Skin of body (tissue), 2 donors: Measurements from ENCODE around the gene ZNF184. TPM values are rescaled to one million over a fixed set of nuclear protein-coding genes. Genes with fewer than 3 reads are reported as not detected.

ENCODE experiments used
- DNase-seq: peaks from one replicate; lab custom pipeline; 2025; lab: John Stamatoyannopoulos, UW
- total RNA-seq: library from RNA; depleted of rRNA; stranded (reverse); fragments of >200 nt; gene quantifications from one replicate; pipeline ENCODE4 v1.2.3, GENCODE V29; 2014

The ZNF184 gene
- total RNA-seq, 1 donor from 2014 or later, result 12.6 TPM

DNA sequence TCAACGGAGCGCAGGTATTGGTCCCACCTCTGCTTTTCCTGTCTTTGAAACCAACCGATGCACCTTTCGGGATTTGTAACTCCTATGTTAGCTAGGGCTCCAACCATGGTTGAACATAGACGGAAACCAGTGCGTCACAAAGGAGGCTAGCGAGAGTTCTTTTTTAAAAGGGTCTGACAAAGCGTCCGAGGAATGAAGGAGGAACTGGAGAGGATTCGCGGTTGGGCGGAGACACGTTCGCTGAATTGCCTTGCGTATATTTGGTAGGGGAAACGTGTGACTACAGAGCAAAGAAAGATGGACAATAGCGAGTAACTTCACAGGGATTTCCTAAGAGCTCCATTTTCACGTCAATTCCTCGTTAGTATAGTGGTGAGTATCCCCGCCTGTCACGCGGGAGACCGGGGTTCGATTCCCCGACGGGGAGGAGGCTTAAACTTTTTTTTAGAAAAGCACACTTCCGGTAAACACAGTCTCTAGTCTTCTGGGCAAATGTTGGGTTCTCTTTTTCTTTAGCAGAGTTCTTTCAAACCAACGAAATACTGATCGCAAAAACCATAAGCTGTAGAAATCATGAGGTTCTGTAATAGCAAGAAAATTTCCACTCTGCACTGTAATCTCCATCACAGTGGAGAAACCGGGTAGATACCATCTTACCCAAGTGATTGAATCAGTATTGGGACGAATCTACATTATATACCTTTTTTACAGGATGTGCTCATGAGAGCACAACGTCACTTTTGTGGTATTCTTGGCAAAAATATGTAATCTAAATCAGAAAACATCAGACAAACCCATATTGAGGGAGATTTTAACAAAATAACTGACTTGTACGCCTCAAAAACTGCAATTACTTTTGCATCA, 6.6 kb upstream of the ZNF184 start:
- peak; percentile 95 for DNase-seq

- DNase-seq, result peak; percentile 89
Observed at GRCh38 chr6:27478706-27479318, 5.9 kb upstream of the ZNF184 start.

DNA sequence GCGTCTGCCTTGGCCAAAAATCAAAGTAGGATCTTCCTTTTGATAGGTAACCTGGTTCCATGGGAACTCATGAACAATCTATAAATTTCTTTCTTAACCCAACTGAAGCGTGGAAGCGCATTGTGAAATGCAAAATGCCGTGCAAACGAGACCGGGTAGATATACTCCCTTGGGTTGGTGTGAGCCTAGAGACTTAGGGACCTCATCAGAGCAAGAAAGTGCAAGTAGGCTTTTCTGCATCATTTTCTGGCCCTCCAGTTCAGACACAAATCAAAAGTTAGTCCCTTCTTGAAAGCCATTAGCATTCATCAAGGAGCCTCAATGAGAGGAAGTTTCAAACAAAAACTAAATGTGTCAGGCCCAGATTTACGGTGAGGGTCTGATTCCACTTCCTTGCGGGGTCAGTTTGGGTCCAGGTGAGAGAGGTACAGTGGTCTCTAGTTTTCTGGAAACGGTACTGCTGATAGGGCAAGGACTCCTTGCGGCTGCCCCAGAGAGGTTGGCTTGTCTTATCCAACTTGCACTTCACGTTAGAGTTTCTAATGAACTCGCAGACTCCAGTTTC, 5.3 kb upstream of the ZNF184 start:
- DNase-seq, result no peak

DNA sequence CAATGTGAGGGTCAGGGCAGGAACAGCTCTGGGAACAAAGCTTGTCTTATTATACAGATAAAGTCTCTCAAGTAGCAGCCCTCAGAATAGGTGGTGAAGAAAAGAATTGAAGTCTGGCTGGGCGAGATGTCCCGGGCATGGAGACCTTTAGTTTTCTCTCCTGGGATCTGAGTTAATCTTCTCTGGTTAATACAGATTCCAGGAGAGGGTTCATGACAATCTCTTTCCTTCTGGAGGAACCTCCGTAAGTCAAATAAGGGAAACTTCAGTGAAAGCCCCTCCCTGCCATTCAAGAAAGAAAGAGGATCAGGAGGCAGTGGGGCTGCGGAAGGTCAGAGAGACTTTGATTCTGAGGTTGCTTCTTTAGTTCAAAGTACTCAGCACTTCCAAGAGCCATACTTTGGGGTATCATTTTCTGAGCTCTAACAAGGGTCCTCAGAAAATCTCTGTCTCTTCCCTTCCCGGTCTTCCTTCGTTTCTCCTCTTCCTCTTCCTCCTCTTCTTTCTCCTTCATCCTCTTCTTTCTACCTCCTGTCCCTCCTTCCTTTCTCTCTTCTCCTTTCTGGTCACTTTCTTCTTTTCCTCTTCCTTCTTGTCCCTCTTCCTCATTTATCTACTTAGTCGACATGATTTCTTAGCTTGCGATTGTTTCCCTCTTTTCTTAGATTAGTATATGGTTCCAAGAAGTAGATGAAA, 4.6 kb upstream of the ZNF184 start:
- DNase-seq, result no peak

GRCh38 chr6:27476090-27476489, 3.2 kb upstream of the ZNF184 start:
- DNase-seq, result no peak

- DNase-seq, result no peak
Observed at GRCh38 chr6:27474672-27475071, 1.8 kb upstream of the ZNF184 start.

- no peak for DNase-seq
Observed at GRCh38 chr6:27474172-27474465, 1.2 kb upstream of the ZNF184 start.

DNA sequence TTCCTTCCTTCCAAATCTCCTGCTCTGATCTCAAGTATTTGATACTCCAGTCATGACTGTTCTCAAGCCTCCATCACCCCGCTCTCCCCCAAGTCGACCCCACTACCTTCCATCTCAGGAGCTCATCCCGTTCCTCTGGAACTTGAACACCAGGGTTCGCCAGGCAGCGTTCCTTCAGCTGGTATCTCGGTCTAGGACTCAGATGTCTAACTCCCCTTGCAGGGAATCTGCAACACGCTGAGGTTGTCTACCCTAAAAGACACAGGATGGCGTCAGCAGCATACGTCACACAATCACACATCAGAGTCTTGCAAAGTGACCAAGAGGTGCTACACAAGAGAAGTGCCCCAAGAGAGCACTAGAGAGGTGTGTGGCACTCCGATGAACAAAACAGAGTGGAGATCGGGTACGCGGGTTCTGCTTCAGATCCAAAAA, 706 bp downstream of the ZNF184 start:
- peak; percentile 52 for DNase-seq

GRCh38 chr6:27471365-27472115, 1.4 kb downstream of the ZNF184 start:
- DNase-seq, result no peak

DNA sequence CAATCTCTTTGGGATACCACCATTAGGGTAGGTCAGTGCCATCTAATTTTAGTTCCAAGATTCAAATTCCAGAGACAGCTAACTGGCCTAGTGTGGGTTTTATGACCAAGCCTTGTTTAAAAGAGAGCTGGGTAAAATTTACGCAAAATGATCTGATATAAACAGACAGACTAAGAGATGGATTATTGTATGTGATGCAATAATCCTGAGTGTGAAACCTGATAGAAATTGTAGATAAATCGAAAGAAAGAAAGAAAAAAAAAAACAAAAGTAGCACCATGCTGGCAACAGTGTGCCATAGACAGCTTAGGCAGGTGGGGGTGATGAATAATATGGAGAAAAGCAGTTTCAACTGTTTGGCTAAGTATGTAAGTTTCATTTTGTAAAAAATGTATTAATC, 2.9 kb downstream of the ZNF184 start:
- DNase-seq, result no peak

- no peak for DNase-seq
Observed at GRCh38 chr6:27468334-27468733, 4.6 kb downstream of the ZNF184 start.

DNA sequence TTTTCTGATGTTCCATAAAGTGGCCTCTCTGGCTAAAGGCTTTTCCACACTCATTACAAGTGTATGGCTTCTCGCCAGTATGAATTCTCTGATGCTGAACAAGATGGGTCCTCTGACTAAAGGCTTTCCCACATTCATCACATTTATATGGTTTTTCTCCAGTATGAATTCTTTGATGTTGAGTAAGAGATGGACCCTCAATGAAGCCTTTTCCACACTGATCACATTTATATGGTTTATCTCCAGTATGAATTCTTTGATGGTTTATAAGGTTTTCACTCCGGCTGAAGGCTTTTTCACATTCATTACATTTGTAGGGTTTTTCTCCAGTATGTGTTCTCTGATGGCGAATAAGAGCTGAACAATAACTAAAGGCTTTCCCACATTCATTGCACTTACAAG, 20.4 kb downstream of the ZNF184 start:
- no peak for DNase-seq

DNA sequence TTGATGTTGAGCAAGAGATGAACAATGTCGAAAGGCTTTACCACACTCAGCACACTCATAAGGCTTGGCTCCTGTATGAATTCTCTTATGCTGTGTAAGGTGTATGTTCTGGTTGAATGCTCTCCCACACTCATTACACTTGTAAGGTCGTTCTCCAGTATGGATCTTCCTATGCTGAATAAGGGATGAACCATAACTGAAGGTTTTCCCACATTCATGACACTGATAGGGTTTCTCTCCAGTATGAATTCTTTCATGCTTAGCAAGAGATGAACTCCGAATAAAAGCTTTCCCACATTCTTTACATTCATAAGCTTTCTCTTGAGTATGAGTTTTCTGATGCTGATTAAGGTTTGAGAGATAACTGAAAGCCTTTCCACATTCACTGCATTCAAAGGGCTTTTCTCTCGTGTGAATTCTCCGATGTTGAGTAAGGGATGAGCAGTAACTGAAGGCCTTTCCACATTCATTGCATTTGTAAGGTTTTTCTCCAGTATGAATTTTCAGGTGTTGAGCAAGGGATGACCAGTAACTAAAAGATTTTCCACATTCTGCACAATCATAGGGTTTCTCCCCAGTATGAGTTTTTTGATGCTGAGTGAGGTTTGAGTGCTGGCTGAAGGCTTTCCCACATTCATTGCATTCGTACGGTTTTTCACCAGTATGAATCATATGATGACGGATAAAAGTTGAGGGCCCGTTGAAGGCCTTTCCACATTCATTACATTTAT, 21.1 kb downstream of the ZNF184 start:
- DNase-seq, result no peak

DNA sequence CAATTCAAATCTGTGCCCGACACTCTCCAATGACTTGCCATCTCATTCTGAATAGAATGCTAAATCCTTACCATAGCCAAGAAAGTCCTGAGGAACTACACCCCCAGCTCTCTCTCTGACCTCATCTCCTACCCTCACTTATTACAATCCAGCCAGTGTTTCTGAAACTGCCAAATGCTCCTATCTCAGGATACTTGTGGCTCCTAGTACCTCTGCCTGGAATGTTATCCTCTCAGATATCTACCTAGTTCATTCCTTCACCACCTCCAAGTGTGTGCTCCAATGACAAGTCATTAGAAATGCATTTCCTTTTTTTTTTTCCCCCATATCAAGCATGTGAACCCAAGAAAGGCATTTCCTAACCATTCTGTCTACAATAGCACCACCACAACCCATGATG, 24.4 kb downstream of the ZNF184 start:
- no peak for DNase-seq

GRCh38 chr6:27442932-27443331, 30.0 kb downstream of the ZNF184 start:
- no peak for DNase-seq

DNA sequence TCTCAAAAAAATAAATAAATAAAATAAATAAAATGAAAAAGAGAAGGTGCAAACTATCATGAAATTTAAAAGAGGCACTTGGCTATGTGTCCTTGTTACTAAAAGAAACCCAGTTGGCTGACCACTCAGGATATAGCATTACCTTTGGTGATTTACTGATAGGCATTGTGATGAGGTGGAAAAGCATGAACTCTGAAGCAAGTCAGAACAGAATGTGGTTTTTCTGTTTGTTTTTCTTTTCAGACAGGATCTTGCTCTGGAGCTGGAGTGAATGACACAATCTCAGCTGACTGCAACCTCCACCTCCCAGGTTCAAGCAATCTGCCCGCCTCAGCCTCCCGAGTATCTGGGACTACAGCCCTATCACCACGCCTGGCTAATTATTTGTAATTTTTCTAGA, 31.9 kb downstream of the ZNF184 start:
- no peak for DNase-seq

GRCh38 chr6:27439371-27439770, 33.5 kb downstream of the ZNF184 start:
- no peak for DNase-seq

DNA sequence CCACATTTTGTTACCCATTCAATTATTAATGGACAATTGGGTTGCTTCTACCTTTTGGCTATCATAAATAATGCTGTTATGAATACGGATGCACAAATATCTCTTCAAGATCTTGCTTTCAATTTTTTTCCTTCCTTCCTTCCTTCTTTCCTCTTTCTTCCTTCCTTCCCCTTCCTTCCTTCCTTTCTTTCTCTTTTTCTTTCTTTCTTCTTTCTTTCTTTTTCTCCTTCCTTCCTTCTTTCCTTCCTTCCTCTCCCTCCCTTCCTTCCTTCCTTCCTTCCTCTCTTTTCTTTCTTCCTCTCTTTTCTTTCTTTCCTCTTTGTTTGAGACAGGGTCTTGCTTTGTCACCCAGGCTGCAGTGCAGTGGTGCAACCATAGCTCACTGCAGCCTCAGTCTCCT, 39.2 kb downstream of the ZNF184 start:
- DNase-seq, result no peak

GRCh38 chr6:27428966-27429365, 43.9 kb downstream of the ZNF184 start:
- no peak for DNase-seq

GRCh38 chr6:27428502-27428901, 44.4 kb downstream of the ZNF184 start:
- no peak for DNase-seq
